Natural killer cell (primary cell): ENCODE results near the gene CFAP70. TPM values are rescaled to one million over a fixed set of nuclear protein-coding genes. Genes with fewer than 3 reads are reported as not detected.

Experiments used
- ATAC-seq, 3 donors: fragments of 150-1000 bp in 2 of 3; fragments of 200-7000 bp in 1 of 3; cut with Tn5 transposase; 1 replicate in 1 of 3; 2 replicates in 2 of 3; pipeline ENCODE4 v1.10.0; 2021; ENCODE audit warnings: mild to moderate bottlenecking in 2 of 3, moderate library complexity in 2 of 3
- DNase-seq, 2 donors: peaks; one replicate each; pipeline versions ENCODE4 v3.0.0 to v3.0.0-alpha.2; 2013 to 2021; ENCODE audit warnings: mixed read lengths in 1 of 2
- H3K27ac ChIP-seq: one replicate; pipeline ENCODE4 v1.5.1; 2013; ENCODE audit warnings: mild to moderate bottlenecking, low read length
- H3K27me3 ChIP-seq: one replicate; pipeline ENCODE4 v1.6.1; 2013; ENCODE audit warnings: low read length; ENCODE audit not compliant: control insufficient read depth, insufficient read depth
- H3K36me3 ChIP-seq: one replicate; pipeline ENCODE4 v1.6.1; 2013; ENCODE audit warnings: low read length; ENCODE audit not compliant: control insufficient read depth, insufficient read depth
- H3K4me1 ChIP-seq: one replicate; pipeline ENCODE4 v1.6.1; 2013; ENCODE audit warnings: low read length; ENCODE audit not compliant: control insufficient read depth, insufficient read depth
- H3K4me3 ChIP-seq: one replicate; pipeline ENCODE4 v1.5.1; 2013; ENCODE audit warnings: low read length
- H3K9me3 ChIP-seq: one replicate; pipeline ENCODE4 v1.6.1; 2013; ENCODE audit warnings: low read length; ENCODE audit not compliant: control insufficient read depth, insufficient read depth
- H3K27ac Mint-ChIP-seq, 2 donors: one replicate each; pipeline ENCODE4 v1.8.0; 2022; ENCODE audit warnings: mild to moderate bottlenecking in 2 of 2, mixed read lengths in 2 of 2, moderate library complexity in 1 of 2
- H3K27me3 Mint-ChIP-seq, 2 donors: one replicate each; pipeline ENCODE4 v1.8.0; 2022; ENCODE audit warnings: low read depth in 2 of 2, mixed read lengths in 2 of 2
- H3K36me3 Mint-ChIP-seq: one replicate; pipeline ENCODE4 v1.8.0; 2022; ENCODE audit warnings: mixed read lengths
- H3K4me1 Mint-ChIP-seq, 2 donors: one replicate each; pipeline ENCODE4 v1.8.0; 2022; ENCODE audit warnings: mixed read lengths in 2 of 2
- H3K4me3 Mint-ChIP-seq: one replicate; pipeline ENCODE4 v1.8.0; 2022; ENCODE audit warnings: mild to moderate bottlenecking, moderate library complexity, mixed read lengths
- H3K9me3 Mint-ChIP-seq, 2 donors: one replicate each; pipeline ENCODE4 v1.8.0; 2022; ENCODE audit warnings: mixed read lengths in 2 of 2
- WGBS: methylation state at CpG from one replicate; pipeline ENCODE4 v1.1.7; 2013; ENCODE audit warnings: missing lambda C conversion rate; ENCODE audit not compliant: insufficient coverage; 5-methylcytosine and 5-hydroxymethylcytosine counted together
- intact Hi-C: fragments of 100-400 bp; cut with micrococcal nuclease; formaldehyde crosslinking; loops from one replicate; pipeline ENCODE4 v1.14.2; 2022
- total RNA-seq, 4 donors: library from RNA; stranded (reverse); fragments of 120-200 nt in 1 of 4; gene quantifications; one replicate each; pipeline versions ENCODE4 v1.2.3 to v1.2.4, GENCODE V29; 2013 to 2022
- TF ChIP-seq, protein P1 (sequence below): fragments of 200-600 bp; IDR thresholded peaks from one replicate; pipeline ENCODE4 v1.8.0; 2022; ENCODE audit warnings: antibody characterized with exemption

The CFAP70 gene
- total RNA-seq, 3 donors from 2014 or later (not counting 1 experiment from before 2014, with no cell fraction given) = 0.28 to 2.9 (median 0.95) TPM

- intact Hi-C loops = no loop called here
- 97% methylated on average over 5 of the region's 5 CpGs for WGBS
- Mint-ChIP-seq H3K27me3 (no peaks in the 10 kb centered on the region), H3K36me3 (no peaks in the 10 kb centered on the region), H3K4me1 (peaks cover 22 to 25% of the 10 kb centered on the region in 2 donors), H3K9me3 (no peaks in the 10 kb centered on the region), H3K4me3 (no peak overlapping the region), H3K27ac (no peak overlapping the region)
- H3K27me3 ChIP-seq = no peaks in the 10 kb centered on the region
- no peaks in the 10 kb centered on the region for H3K9me3 ChIP-seq
- no peak overlapping the region for H3K27ac ChIP-seq
- TF ChIP-seq, protein P1, sequence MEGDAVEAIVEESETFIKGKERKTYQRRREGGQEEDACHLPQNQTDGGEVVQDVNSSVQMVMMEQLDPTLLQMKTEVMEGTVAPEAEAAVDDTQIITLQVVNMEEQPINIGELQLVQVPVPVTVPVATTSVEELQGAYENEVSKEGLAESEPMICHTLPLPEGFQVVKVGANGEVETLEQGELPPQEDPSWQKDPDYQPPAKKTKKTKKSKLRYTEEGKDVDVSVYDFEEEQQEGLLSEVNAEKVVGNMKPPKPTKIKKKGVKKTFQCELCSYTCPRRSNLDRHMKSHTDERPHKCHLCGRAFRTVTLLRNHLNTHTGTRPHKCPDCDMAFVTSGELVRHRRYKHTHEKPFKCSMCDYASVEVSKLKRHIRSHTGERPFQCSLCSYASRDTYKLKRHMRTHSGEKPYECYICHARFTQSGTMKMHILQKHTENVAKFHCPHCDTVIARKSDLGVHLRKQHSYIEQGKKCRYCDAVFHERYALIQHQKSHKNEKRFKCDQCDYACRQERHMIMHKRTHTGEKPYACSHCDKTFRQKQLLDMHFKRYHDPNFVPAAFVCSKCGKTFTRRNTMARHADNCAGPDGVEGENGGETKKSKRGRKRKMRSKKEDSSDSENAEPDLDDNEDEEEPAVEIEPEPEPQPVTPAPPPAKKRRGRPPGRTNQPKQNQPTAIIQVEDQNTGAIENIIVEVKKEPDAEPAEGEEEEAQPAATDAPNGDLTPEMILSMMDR = no peak
- ATAC-seq = no peak
- no peaks in the 10 kb centered on the region for H3K36me3 ChIP-seq
- no peak for DNase-seq
- no peak overlapping the region for H3K4me3 ChIP-seq
- no peaks in the 10 kb centered on the region for H3K4me1 ChIP-seq
These were observed 48.2 kb upstream of the CFAP70 start for GRCh38 chr10:73406846-73407245.

- 94% methylated on average over 2 of the region's 3 CpGs for WGBS
These were observed 46.9 kb upstream of the CFAP70 start for GRCh38 chr10:73405556-73405955.

DNA sequence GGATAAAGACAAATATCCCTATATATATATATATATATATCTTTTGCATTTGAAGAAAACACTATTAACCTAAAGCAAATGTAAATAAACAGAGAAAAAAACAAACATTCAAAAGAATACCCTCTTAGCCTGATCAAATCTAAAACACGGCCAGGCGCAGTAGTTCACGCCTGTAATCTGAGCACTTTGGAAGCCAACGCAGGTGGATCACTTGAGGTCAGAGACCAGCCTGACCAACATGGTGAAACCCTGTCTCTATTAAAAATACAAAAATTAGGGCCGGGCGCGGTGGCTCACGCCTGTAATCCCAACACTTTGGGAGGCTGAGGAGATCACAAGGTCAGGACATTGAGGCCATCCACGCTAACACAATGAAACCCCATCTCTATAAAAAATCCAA is 46.0 kb upstream of the CFAP70 start:
- Histone ChIP-seq H3K27me3 (no peaks in the 10 kb centered on the region), H3K4me3 (no peak overlapping the region), H3K4me1 (no peaks in the 10 kb centered on the region), H3K9me3 (no peaks in the 10 kb centered on the region), H3K27ac (no peak overlapping the region), H3K36me3 (peaks cover 2% of the 10 kb centered on the region)
- Mint-ChIP-seq H3K27ac (no peak overlapping the region), H3K4me1 (peaks cover 25 to 30% of the 10 kb centered on the region in 2 donors), H3K4me3 (no peak overlapping the region), H3K36me3 (no peaks in the 10 kb centered on the region), H3K27me3 (no peaks in the 10 kb centered on the region), H3K9me3 (no peaks in the 10 kb centered on the region)
- no peak for ATAC-seq
- 96% methylated on average over 9 of the region's 9 CpGs for WGBS
- TF ChIP-seq, protein P1 = no peak
- intact Hi-C loops = no loop called here
- no peak for DNase-seq

More at GRCh38 chr10:73405556-73405955, 46.9 kb upstream of the CFAP70 start:
- Mint-ChIP-seq H3K27ac (no peak overlapping the region), H3K27me3 (no peaks in the 10 kb centered on the region), H3K4me1 (peaks cover 30 to 32% of the 10 kb centered on the region in 2 donors), H3K9me3 (no peaks in the 10 kb centered on the region), H3K4me3 (no peak overlapping the region), H3K36me3 (no peaks in the 10 kb centered on the region)
- intact Hi-C loops = no loop called here
- TF ChIP-seq, protein P1 = no peak
- Histone ChIP-seq H3K9me3 (no peaks in the 10 kb centered on the region), H3K4me3 (no peak overlapping the region), H3K4me1 (no peaks in the 10 kb centered on the region), H3K36me3 (peaks cover under 1% of the 10 kb centered on the region), H3K27me3 (no peaks in the 10 kb centered on the region), H3K27ac (no peak overlapping the region)
- no peak for ATAC-seq
- DNase-seq = no peak

DNA sequence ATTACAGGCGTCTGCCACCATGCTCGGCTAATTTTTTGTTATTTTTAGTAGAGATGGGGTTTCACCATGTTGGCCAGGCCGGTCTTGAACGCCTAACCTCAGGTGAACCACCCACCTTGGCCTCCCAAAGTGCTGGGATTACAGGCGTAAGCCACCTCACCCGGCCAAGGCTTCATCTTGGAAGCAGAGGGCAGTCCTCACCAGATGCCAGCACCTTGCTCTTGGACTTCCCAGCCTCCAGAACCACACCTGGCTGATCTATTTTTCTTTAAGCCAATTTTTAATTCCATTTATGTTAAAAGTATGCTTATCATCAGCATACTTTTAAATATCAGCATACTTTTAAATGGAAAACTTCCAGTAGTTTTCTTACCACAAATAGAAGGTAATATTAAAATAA is 43.0 kb upstream of the CFAP70 start:
- Histone ChIP-seq H3K4me1 (no peaks in the 10 kb centered on the region), H3K9me3 (no peaks in the 10 kb centered on the region), H3K36me3 (peaks cover 17% of the 10 kb centered on the region), H3K4me3 (no peak overlapping the region), H3K27me3 (no peaks in the 10 kb centered on the region), H3K27ac (no peak overlapping the region)
- 99% methylated on average over 6 of the region's 6 CpGs for WGBS
- H3K27ac Mint-ChIP-seq = no peak overlapping the region
- H3K9me3 Mint-ChIP-seq = no peaks in the 10 kb centered on the region
- TF ChIP-seq, protein P1 = no peak
- H3K4me3 Mint-ChIP-seq = no peak overlapping the region
- H3K27me3 Mint-ChIP-seq = no peaks in the 10 kb centered on the region
- peaks cover 6 to 14% of the 10 kb centered on the region in 2 donors for H3K4me1 Mint-ChIP-seq
- intact Hi-C loops = no loop called here
- DNase-seq (no peak), ATAC-seq (no peak)
- H3K36me3 Mint-ChIP-seq = no peaks in the 10 kb centered on the region
